ENCODE results near the gene FETUB. TPM values are rescaled to one million over a fixed set of nuclear protein-coding genes. Genes with fewer than 3 reads are reported as not detected.

The FETUB gene
- total and polyA plus RNA-seq, 2 of the 8 experiments (the other 6 are each of a cell fraction or from before 2014, with no cell fraction given): 0.15 TPM; not detected in 1

- 0 out of 2 replicates have a peak, but pooled peaks cover 2% of the 10 kb centered on the region for H3K23me2 ChIP-seq (ENCODE audit: low read depth, low read length)
- H3K27me3 ChIP-seq (replicated peaks in 1 of 4; ENCODE audit: control insufficient read depth in 3 of 4, extremely low read depth in 1 of 4, insufficient read depth in 3 of 4, low read length in 3 of 4): no peaks in the 10 kb centered on the region
- peak overlapping the region; percentile 70; the same call in 1 of the 2 replicates for H2BK12ac ChIP-seq (ENCODE audit: low read depth, low read length)
- no peaks in the 10 kb centered on the region for H4K20me1 ChIP-seq (replicated peaks in 1 of 2; ENCODE audit: control insufficient read depth in 1 of 2, insufficient read depth in 2 of 2, low read length in 2 of 2)
- H2BK15ac ChIP-seq (ENCODE audit: low read length): no peak overlapping the region
- peak overlapping the region; percentile 67 for H3K56ac ChIP-seq (replicated peaks; ENCODE audit: insufficient read length, low read depth, low read length)
- peak overlapping the region; percentile 69 for H4K91ac ChIP-seq (replicated peaks; ENCODE audit: insufficient read length, low read length)
- H3K4me2 ChIP-seq (ENCODE audit: insufficient read depth in 1 of 2, low read depth in 2 of 2, low read length in 2 of 2): peak overlapping the region; percentile 50 to 72
- no peak overlapping the region for H3K14ac ChIP-seq (ENCODE audit: insufficient read length)
- peak overlapping the region in 1 of 4 experiments; percentile 15; a peak in 2 of 8 replicates for H3K4me3 ChIP-seq (ENCODE audit: extremely low read depth in 1 of 4, insufficient read depth in 2 of 4, low read depth in 3 of 4, low read length in 4 of 4)
- no peaks in the 10 kb centered on the region for H3K79me2 ChIP-seq (ENCODE audit: control insufficient read depth in 1 of 2, insufficient read depth in 2 of 2, low read length in 2 of 2)
- no peaks in the 10 kb centered on the region for H3K79me1 ChIP-seq (ENCODE audit: low read depth, low read length)
- CTCF ChIA-PET (ENCODE audit: partially characterized antibody): interaction anchor here (0.6 to 2.9 kb wide), 5 partner anchors 10 to 336 kb away, joined by 3 to 13 read pairs (median 4); no protein-coding TSS in a partner anchor
- H3K4me1 ChIP-seq (replicated peaks in 1 of 4; ENCODE audit: control insufficient read depth in 3 of 4, insufficient read depth in 4 of 4, low read length in 3 of 4): peaks cover 2 to 13% (median 7%) of the 10 kb centered on the region in 4 experiments; a peak in 4 of 7 replicates
- POLR2A ChIA-PET (ENCODE audit: partially characterized antibody): interaction anchor here (0.7 to 2.8 kb wide), 12 partner anchors 10 to 126 kb away, joined by 3 to 26 read pairs (median 4); partner anchors contain the start of gene EIF4A2
- peak overlapping the region; percentile 93; the same call in 1 of the 2 replicates for H3K18ac ChIP-seq (ENCODE audit: extremely low read depth, low read length)
- H2BK5ac ChIP-seq (ENCODE audit: low read depth, low read length): peak overlapping the region; percentile 99
- no peaks in the 10 kb centered on the region for H3K9me3 ChIP-seq (ENCODE audit: insufficient read depth in 2 of 2, low read depth in 1 of 2, low read length in 1 of 2)
- H3K36me3 ChIP-seq (ENCODE audit: control insufficient read depth in 2 of 4, insufficient read depth in 4 of 4, low read length in 3 of 4): no peaks in the 10 kb centered on the region
- peak overlapping the region; percentile 93 for H2BK120ac ChIP-seq (replicated peaks; ENCODE audit: low read depth, low read length)
- no peak overlapping the region for H3K23ac ChIP-seq (ENCODE audit: insufficient read length)
- H3K27ac ChIP-seq (ENCODE audit: low read depth, low read length): 0 out of 2 replicates have a peak overlapping the region, but pooled peaks have one; percentile 64
- H2AFZ ChIP-seq (ENCODE audit: low read length): no peak overlapping the region
- H2BK20ac ChIP-seq (ENCODE audit: low read length): peak overlapping the region; percentile 98; the same call in 1 of the 2 replicates
- peak overlapping the region; percentile 76; the same call in 1 of the 2 replicates for H2AK5ac ChIP-seq (ENCODE audit: low read depth, low read length)
- H3K4ac ChIP-seq (replicated peaks; ENCODE audit: insufficient read length, low read depth, low read length): peak overlapping the region; percentile 93
- no peak for DNase-seq (ENCODE audit: low read depth in 1 of 2, low spot score in 2 of 2)
- H3K9ac ChIP-seq (replicated peaks in 1 of 4; ENCODE audit: extremely low read depth in 1 of 4, low read depth in 3 of 4, low read length in 3 of 4): no peak overlapping the region
- no peak for FAIRE-seq
- peak overlapping the region; percentile 46 for H4K5ac ChIP-seq (ENCODE audit: insufficient read length, low read depth, low read length)
- no peak overlapping the region for H4K8ac ChIP-seq (ENCODE audit: extremely low read depth, insufficient read depth, low read length)
- peak; percentile 86 for TF ChIP-seq TEAD4 (IDR thresholded peaks at IDR 0.05; ENCODE audit: low read depth, low read length)
- no peak for TF ChIP-seq HDAC2 (IDR thresholded peaks at IDR 0.05; ENCODE audit: borderline replicate concordance in 1 of 2, low read depth in 2 of 2, low read length in 2 of 2)
- TF ChIP-seq SP1 (IDR thresholded peaks at IDR 0.05; ENCODE audit: low read depth, low read length): peak; percentile 49; the same call in 1 of the 2 replicates
Measured at GRCh38 chr3:186664119-186664495, 23.9 kb downstream of the FETUB start.
